ENCODE results near the gene DEPDC7.

GRCh38 chr11:33064866-33065265, 49.2 kb downstream of the DEPDC7 start:
- TF ChIP-seq CTCF (conservative IDR thresholded peaks at IDR 0.05; ENCODE audit: low read depth, low read length), result no peak
- no peak for TF ChIP-seq RFX5 (IDR thresholded peaks at IDR 0.05; ENCODE audit: low read depth, low read length)
- TF ChIP-seq POLR2A (IDR thresholded peaks at IDR 0.05; ENCODE audit: low read depth, low read length), result no peak
- TF ChIP-seq CEBPB (IDR thresholded peaks at IDR 0.05; ENCODE audit: low read depth, low read length), result no peak

Measured in IMR-90 (cell line).